HCT116 (cell line): ENCODE measurements around the gene OR5H14. TPM values are rescaled to one million over a fixed set of nuclear protein-coding genes. Genes with fewer than 3 reads are reported as not detected.

ENCODE experiments used
- ATAC-seq: fragments of 200-7000 bp; cut with Tn5 transposase; 2 replicates; pipeline ENCODE4 v1.9.1; 2020; ENCODE audit warnings: mild to moderate bottlenecking, moderate library complexity
- BruUV-seq: library from RNA; stranded (reverse); fragments of 400-500 nt; replicated peaks from 2 replicates; lab custom pipeline; 2021; lab: Mats Ljungman, UMichigan
- CTCF ChIA-PET: fragments of 300-600 bp; sonication (Branson Sonifier 250); formaldehyde crosslinking; loops from one replicate; lab custom pipeline; 2021; ENCODE audit warnings: antibody characterized with exemption; lab: Charles Lee
- POLR2A ChIA-PET: fragments of 300-600, 350-600 bp; sonication (Branson Sonifier 250); formaldehyde crosslinking; loops from one replicate; lab custom pipeline; 2021; ENCODE audit warnings: antibody characterized with exemption; lab: Charles Lee
- RAD21 ChIA-PET, 2 experiments: fragments of 300-600 bp; sonication (Branson Sonifier 250); formaldehyde crosslinking; loops; one replicate each; lab custom pipeline; 2023; ENCODE audit warnings: low total read pairs in 2 of 2; ENCODE audit not compliant: uncharacterized antibody in 2 of 2, unreplicated experiment in 2 of 2, low non-redundant PET in 1 of 2; lab: Charles Lee
- DNase-seq: peaks from one replicate; pipeline ENCODE4 v3.0.0-alpha.2; 2010; ENCODE audit warnings: low read depth, low spot score
- H2AFZ ChIP-seq: fragments of 200-600 bp; shearing (Covaris generic), sonication (generic); 2 replicates; pipeline ENCODE4 v1.6.1; 2017; ENCODE audit warnings: low read depth, mixed run types, mixed read lengths, antibody characterized with exemption, low read length; ENCODE audit not compliant: poor library complexity, severe bottlenecking
- H3K27ac ChIP-seq: 2 replicates; pipeline ENCODE4 v1.5.1; 2012; ENCODE audit warnings: low read depth, low read length
- H3K27me3 ChIP-seq: fragments of 200-600 bp; sonication (generic); 2 replicates; pipeline ENCODE4 v1.6.1; 2016; ENCODE audit warnings: mixed run types, low read length, mixed read lengths; ENCODE audit not compliant: insufficient read depth
- H3K36me3 ChIP-seq, 2 experiments: fragments of 200-500 bp in 1 of 2; fragments of 200-600 bp in 1 of 2; sonication (Bioruptor generic) in 1 of 2; sonication (generic) in 1 of 2; 2 replicates each; pipeline versions ENCODE4 v1.5.1 to v1.6.1; 2014 to 2016; ENCODE audit warnings: low read length in 2 of 2, inconsistent platforms in 1 of 2, mixed read lengths in 1 of 2, mixed run types in 1 of 2; ENCODE audit not compliant: insufficient read depth in 2 of 2, control insufficient read depth in 1 of 2
- H3K4me1 ChIP-seq, 2 experiments: fragments of 200-600 bp in 1 of 2; sonication (generic) in 1 of 2; 2 replicates each; pipeline versions ENCODE4 v1.5.1 to v1.6.1; 2012 to 2017; ENCODE audit warnings: low read length in 2 of 2, inconsistent platforms in 1 of 2, mild to moderate bottlenecking in 1 of 2, mixed read lengths in 1 of 2, mixed run types in 1 of 2, moderate library complexity in 1 of 2; ENCODE audit not compliant: insufficient read depth in 2 of 2, control insufficient read depth in 1 of 2
- H3K4me2 ChIP-seq: fragments of 200-600 bp; sonication (generic); 2 replicates; pipeline ENCODE4 v1.6.1; 2017; ENCODE audit warnings: mixed run types, low read length, mixed read lengths
- H3K4me3 ChIP-seq, 2 experiments: fragments of 200-600 bp in 1 of 2; sonication (generic) in 1 of 2; replicated peaks in 1 of 2; 2 replicates each; pipeline ENCODE4 v1.5.1; 2011 to 2016; ENCODE audit warnings: low read length in 2 of 2, control low read depth in 1 of 2, low read depth in 1 of 2, mild to moderate bottlenecking in 1 of 2, mixed read lengths in 1 of 2, mixed run types in 1 of 2
- H3K79me2 ChIP-seq: fragments of 200-600 bp; sonication (generic); 2 replicates; pipeline ENCODE4 v1.6.1; 2017; ENCODE audit warnings: mild to moderate bottlenecking, mixed run types, low read length, moderate library complexity, mixed read lengths; ENCODE audit not compliant: insufficient read depth
- H3K9ac ChIP-seq: fragments of 200-600 bp; sonication (generic); 2 replicates; pipeline ENCODE4 v1.6.1; 2016; ENCODE audit warnings: low read length, mixed read lengths
- H3K9me2 ChIP-seq: fragments of 200-600 bp; sonication (generic), shearing (Covaris generic); 2 replicates; pipeline ENCODE4 v1.6.1; 2017; ENCODE audit warnings: mixed run types, mild to moderate bottlenecking, moderate library complexity; ENCODE audit not compliant: insufficient read depth
- H3K9me3 ChIP-seq, 2 experiments: fragments of 200-500 bp in 1 of 2; fragments of 200-600 bp in 1 of 2; sonication (Bioruptor generic) in 1 of 2; sonication (generic) in 1 of 2; 2 replicates each; pipeline ENCODE4 v1.6.1; 2014 to 2017; ENCODE audit warnings: low read length in 2 of 2, mixed read lengths in 2 of 2, inconsistent platforms in 1 of 2, low read depth in 1 of 2, mild to moderate bottlenecking in 1 of 2, mixed run types in 1 of 2, moderate library complexity in 1 of 2; ENCODE audit not compliant: control insufficient read depth in 1 of 2, insufficient read depth in 1 of 2
- H4K20me1 ChIP-seq: fragments of 200-600 bp; sonication (generic), shearing (Covaris generic); 2 replicates; pipeline ENCODE4 v1.6.1; 2017; ENCODE audit warnings: mixed run types, mild to moderate bottlenecking, moderate library complexity; ENCODE audit not compliant: insufficient read depth
- ATF3 ChIP-seq: IDR thresholded peaks from 2 replicates; pipeline ENCODE4 v1.6.1; 2012
- EGR1 ChIP-seq: IDR thresholded peaks from 2 replicates; pipeline ENCODE4 v1.6.1; 2012; ENCODE audit warnings: low read depth
- ELF1 ChIP-seq: IDR thresholded peaks from 2 replicates; pipeline ENCODE4 v1.6.1; 2012; ENCODE audit warnings: low read depth, borderline replicate concordance
- FOSL1 ChIP-seq: IDR thresholded peaks from 2 replicates; pipeline ENCODE4 v1.6.1; 2012; ENCODE audit warnings: low read depth
- MAX ChIP-seq: IDR thresholded peaks from 2 replicates; pipeline ENCODE4 v1.6.1; 2012
- POLR2A ChIP-seq: IDR thresholded peaks from 2 replicates; pipeline ENCODE4 v1.7.0; 2011; ENCODE audit warnings: borderline replicate concordance; ENCODE audit not compliant: insufficient read depth, insufficient read length; ENCODE audit errors: extremely low read depth
- POLR2AphosphoS5 ChIP-seq: IDR thresholded peaks from 2 replicates; pipeline ENCODE4 v1.6.1; 2011; ENCODE audit warnings: mild to moderate bottlenecking, low read depth, low read length, moderate library complexity
- SIN3A ChIP-seq: IDR thresholded peaks from 2 replicates; pipeline ENCODE4 v1.6.1; 2012; ENCODE audit warnings: low read depth
- SRF ChIP-seq: IDR thresholded peaks from 2 replicates; pipeline ENCODE4 v1.6.1; 2012; ENCODE audit warnings: low read depth
- TCF7L2 ChIP-seq: IDR thresholded peaks from 2 replicates; pipeline ENCODE4 v1.7.0; 2011; ENCODE audit warnings: borderline replicate concordance, inconsistent platforms; ENCODE audit not compliant: insufficient read depth, insufficient read length; ENCODE audit errors: extremely low read depth
- YY1 ChIP-seq: IDR thresholded peaks from 2 replicates; pipeline ENCODE4 v1.6.1; 2011; ENCODE audit warnings: low read length, low read depth, moderate library complexity, mild to moderate bottlenecking; ENCODE audit not compliant: insufficient replicate concordance; ENCODE audit errors: extremely low read depth
- ZNF274 ChIP-seq: fragments of 200-500 bp; sonication (Bioruptor generic); IDR thresholded peaks from 2 replicates; pipeline ENCODE4 v1.6.1; 2014; ENCODE audit warnings: mild to moderate bottlenecking, low read depth, low read length, inconsistent platforms
- intact Hi-C: fragments of 100-400 bp; cut with micrococcal nuclease; formaldehyde crosslinking; loops from 2 replicates; pipeline ENCODE4 v1.10.0; 2022
- total RNA-seq: library from RNA; stranded (reverse); gene quantifications from one replicate; pipeline ENCODE4 v1.2.1, GENCODE V29; 2021; ENCODE audit not compliant: unreplicated experiment

OR5H14 gene
- total RNA-seq, 1 experiment from 2014 or later = not detected

- intact Hi-C loops = no loop called here
- no peak overlapping the region for H2AFZ ChIP-seq
- ATAC-seq (no peak), DNase-seq (no peak)
- H3K79me2 ChIP-seq = no peaks in the 10 kb centered on the region
- CTCF ChIA-PET = no interaction called here
- H3K27ac ChIP-seq = no peak overlapping the region
- H3K27me3 ChIP-seq = no peaks in the 10 kb centered on the region
- no peak overlapping the region for H3K4me2 ChIP-seq
- H4K20me1 ChIP-seq = no peaks in the 10 kb centered on the region
- H3K4me1 ChIP-seq = no peaks in the 10 kb centered on the region
- no peaks in the 10 kb centered on the region for H3K9me2 ChIP-seq
- RAD21 ChIA-PET = no interaction called here
- POLR2A ChIA-PET = no interaction called here
- H3K9ac ChIP-seq = no peak overlapping the region
- H3K36me3 ChIP-seq = no peaks in the 10 kb centered on the region
- no peak overlapping the region for H3K4me3 ChIP-seq
- no TSS peak for BruUV-seq
- H3K9me3 ChIP-seq = no peaks in the 10 kb centered on the region
- TF ChIP-seq MAX = no peak
- no peak for TF ChIP-seq ATF3
- TF ChIP-seq ZNF274 = no peak
- no peak for TF ChIP-seq SRF
- no peak for TF ChIP-seq POLR2A
- TF ChIP-seq FOSL1 = no peak
- no peak for TF ChIP-seq POLR2AphosphoS5
- no peak for TF ChIP-seq YY1
Measured at GRCh38 chr3:98171071-98171470, 23.8 kb downstream of the OR5H14 start.

- RAD21 ChIA-PET = no interaction called here
- no peaks in the 10 kb centered on the region for H3K9me3 ChIP-seq
- no peaks in the 10 kb centered on the region for H3K79me2 ChIP-seq
- H3K4me3 ChIP-seq = no peak overlapping the region
- no peaks in the 10 kb centered on the region for H3K4me1 ChIP-seq
- POLR2A ChIA-PET = no interaction called here
- H3K4me2 ChIP-seq = no peak overlapping the region
- no peak overlapping the region for H2AFZ ChIP-seq
- CTCF ChIA-PET = interaction anchor here (1.6 kb wide), 1 partner anchor 157 kb away, joined by 3 read pairs; no protein-coding TSS in a partner anchor
- H3K9me2 ChIP-seq = no peaks in the 10 kb centered on the region
- H3K27me3 ChIP-seq = no peaks in the 10 kb centered on the region
- TF ChIP-seq EGR1 = no peak
- no peak for TF ChIP-seq ELF1
- TF ChIP-seq TCF7L2 = no peak
- no peak for TF ChIP-seq ZNF274
- TF ChIP-seq ATF3 = no peak
- TF ChIP-seq SIN3A = no peak
- TF ChIP-seq YY1 = no peak
- TF ChIP-seq, all 23 proteins: peak for 0
- BruUV-seq = no TSS peak
- no peaks in the 10 kb centered on the region for H4K20me1 ChIP-seq
- ATAC-seq (no peak), DNase-seq (no peak)
- no peak overlapping the region for H3K9ac ChIP-seq
- no peaks in the 10 kb centered on the region for H3K36me3 ChIP-seq
- H3K27ac ChIP-seq = no peak overlapping the region
- intact Hi-C loops = no loop called here
Measured at GRCh38 chr3:98172621-98173020, 25.3 kb downstream of the OR5H14 start.
